PC-9 (cell line): ENCODE measurements around the gene DNAH11.

ENCODE experiments used
- CTCF ChIP-seq: fragments of 200-600 bp; sonication (generic); conservative IDR thresholded peaks from 2 replicates; pipeline ENCODE4 v1.6.1; 2017; ENCODE audit warnings: mixed run types, antibody characterized with exemption, mild to moderate bottlenecking, moderate library complexity
- EZH2 ChIP-seq: fragments of 200-600 bp; sonication (generic); IDR thresholded peaks from 2 replicates; pipeline ENCODE4 v1.8.0; 2017; ENCODE audit warnings: antibody characterized with exemption, low read depth

GRCh38 chr7:21867226-21867625, 324.4 kb downstream of the DNAH11 start:
- TF ChIP-seq EZH2, result no peak
- TF ChIP-seq CTCF, result no peak
